OCI-LY1 (cell line): Measurements from ENCODE around the gene COX10.

Experiments
- EZH2 ChIP-seq: fragments of 200-600 bp; sonication (generic), shearing (Covaris generic); IDR thresholded peaks from 2 replicates; pipeline ENCODE4 v1.8.0; 2017; ENCODE audit warnings: borderline replicate concordance, mixed run types, mild to moderate bottlenecking, antibody characterized with exemption, low read length, moderate library complexity, mixed read lengths
- TF ChIP-seq, protein P1 (sequence below): fragments of 200-600 bp; sonication (generic), shearing (Covaris generic); IDR thresholded peaks from 2 replicates; pipeline ENCODE4 v1.5.1; 2017; ENCODE audit warnings: mild to moderate bottlenecking, antibody characterized with exemption, low read length, moderate library complexity, mixed read lengths

- TF ChIP-seq, protein P1, sequence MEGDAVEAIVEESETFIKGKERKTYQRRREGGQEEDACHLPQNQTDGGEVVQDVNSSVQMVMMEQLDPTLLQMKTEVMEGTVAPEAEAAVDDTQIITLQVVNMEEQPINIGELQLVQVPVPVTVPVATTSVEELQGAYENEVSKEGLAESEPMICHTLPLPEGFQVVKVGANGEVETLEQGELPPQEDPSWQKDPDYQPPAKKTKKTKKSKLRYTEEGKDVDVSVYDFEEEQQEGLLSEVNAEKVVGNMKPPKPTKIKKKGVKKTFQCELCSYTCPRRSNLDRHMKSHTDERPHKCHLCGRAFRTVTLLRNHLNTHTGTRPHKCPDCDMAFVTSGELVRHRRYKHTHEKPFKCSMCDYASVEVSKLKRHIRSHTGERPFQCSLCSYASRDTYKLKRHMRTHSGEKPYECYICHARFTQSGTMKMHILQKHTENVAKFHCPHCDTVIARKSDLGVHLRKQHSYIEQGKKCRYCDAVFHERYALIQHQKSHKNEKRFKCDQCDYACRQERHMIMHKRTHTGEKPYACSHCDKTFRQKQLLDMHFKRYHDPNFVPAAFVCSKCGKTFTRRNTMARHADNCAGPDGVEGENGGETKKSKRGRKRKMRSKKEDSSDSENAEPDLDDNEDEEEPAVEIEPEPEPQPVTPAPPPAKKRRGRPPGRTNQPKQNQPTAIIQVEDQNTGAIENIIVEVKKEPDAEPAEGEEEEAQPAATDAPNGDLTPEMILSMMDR = no peak
- TF ChIP-seq EZH2 = no peak
These were observed 75.2 kb downstream of the COX10 start for GRCh38 chr17:14144508-14144907.
